H1 (cell line): ENCODE data around the gene NELL1. TPM values are rescaled to one million over a fixed set of nuclear protein-coding genes. Genes with fewer than 3 reads are reported as not detected.

Experiments used
- CHD7 ChIP-seq: fragments of 300-600 bp; sonication (generic); IDR thresholded peaks from 2 replicates; pipeline ENCODE4 v1.7.1; 2012; ENCODE audit warnings: low read length, moderate library complexity, mild to moderate bottlenecking, inconsistent platforms; ENCODE audit not compliant: insufficient replicate concordance
- KDM5A ChIP-seq: fragments of 200-600 bp; IDR thresholded peaks from 2 replicates; pipeline ENCODE4 v1.7.1; 2012; ENCODE audit warnings: mild to moderate bottlenecking, low read length, inconsistent platforms, mixed read lengths
- RXRA ChIP-seq: IDR thresholded peaks from 2 replicates; pipeline ENCODE4 v1.6.1; 2011; ENCODE audit warnings: low read depth, mild to moderate bottlenecking, low read length, moderate library complexity; ENCODE audit not compliant: insufficient read depth
- SAP30 ChIP-seq: fragments of 300-600 bp; sonication (generic); IDR thresholded peaks from 2 replicates; pipeline ENCODE4 v1.7.1; 2012; ENCODE audit warnings: low read length, moderate library complexity, mild to moderate bottlenecking, inconsistent platforms; ENCODE audit not compliant: insufficient read depth, insufficient replicate concordance
- SUZ12 ChIP-seq: fragments of 200-600 bp; sonication (generic); IDR thresholded peaks from 2 replicates; pipeline ENCODE4 v1.6.1; 2012; ENCODE audit warnings: mild to moderate bottlenecking, inconsistent platforms, low read length, moderate library complexity, mixed read lengths
- TAF1 ChIP-seq: IDR thresholded peaks from 2 replicates; pipeline ENCODE4 v1.6.1; 2011; ENCODE audit warnings: mild to moderate bottlenecking, low read depth, low read length
- TAF7 ChIP-seq: optimal IDR thresholded peaks from 2 replicates; pipeline ENCODE3; 2011; ENCODE audit warnings: low read depth, mild to moderate bottlenecking, inconsistent platforms, low read length, moderate library complexity, borderline replicate concordance
- polyA plus RNA-seq, 7 experiments: library from polyadenylated mRNA; depleted of rRNA in 3 of 7; stranded (reverse) in 5 of 7; unstranded in 2 of 7; fragments of >200 nt in 5 of 7; fragments of 200-250 nt in 2 of 7; gene quantifications; 1 replicate in 5 of 7; 2 replicates in 1 of 7; 4 replicates in 1 of 7; pipeline versions ENCODE4 v1.2.1 to v1.2.3, GENCODE V29; 2011 to 2013; ENCODE audit warnings: missing spikeins in 2 of 7, mixed read lengths in 2 of 7
- total RNA-seq: library from RNA; stranded (reverse); fragmentation: NEBNext Ultra II Directional; extraction: Animal tissue kit (Norgen Biotek cat#: 25700); gene quantifications from 2 replicates; pipeline ENCODE4 v1.2.1, GENCODE V29; 2021
- TF ChIP-seq, protein P1 (sequence below): IDR thresholded peaks from 2 replicates; pipeline ENCODE4 v1.6.1; 2011; ENCODE audit warnings: low read length, improper control_type of control experiment

NELL1 gene
- total and polyA plus RNA-seq, 2 of the 8 experiments (the other 6 are each of a cell fraction or from before 2014, with no cell fraction given): 0.21 TPM; not detected in 1

- TF ChIP-seq CHD7: no peak
- no peak for TF ChIP-seq TAF1
- TF ChIP-seq RXRA: no peak
- no peak for TF ChIP-seq SUZ12
- TF ChIP-seq TAF7: no peak
- TF ChIP-seq KDM5A: no peak
- TF ChIP-seq, protein P1, sequence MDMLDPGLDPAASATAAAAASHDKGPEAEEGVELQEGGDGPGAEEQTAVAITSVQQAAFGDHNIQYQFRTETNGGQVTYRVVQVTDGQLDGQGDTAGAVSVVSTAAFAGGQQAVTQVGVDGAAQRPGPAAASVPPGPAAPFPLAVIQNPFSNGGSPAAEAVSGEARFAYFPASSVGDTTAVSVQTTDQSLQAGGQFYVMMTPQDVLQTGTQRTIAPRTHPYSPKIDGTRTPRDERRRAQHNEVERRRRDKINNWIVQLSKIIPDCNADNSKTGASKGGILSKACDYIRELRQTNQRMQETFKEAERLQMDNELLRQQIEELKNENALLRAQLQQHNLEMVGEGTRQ: no peak
- no peak for TF ChIP-seq SAP30
Observed at GRCh38 chr11:21132146-21132720, 462.8 kb downstream of the NELL1 start (continued).
